Subcutaneous abdominal adipose tissue (tissue), 5 donors: ENCODE data around the gene ODC1.
"Not testable (repeated sequence)": the region's sequence is repeated elsewhere in the genome, so short reads cannot be mapped to it uniquely, and the experiment has no call there.

Source experiments
- H3K27ac ChIP-seq: one replicate; pipeline ENCODE4 v1.7.0; 2013; ENCODE audit warnings: low read depth, mild to moderate bottlenecking, inconsistent platforms, low read length, moderate library complexity
- H3K27me3 ChIP-seq, 5 donors: one replicate each; pipeline ENCODE4 v1.7.0; 2013; ENCODE audit warnings: low read length in 5 of 5, inconsistent platforms in 1 of 5; ENCODE audit not compliant: control insufficient read depth in 5 of 5, insufficient read depth in 4 of 5
- H3K36me3 ChIP-seq, 5 donors: one replicate each; pipeline ENCODE4 v1.7.0; 2013; ENCODE audit warnings: low read length in 5 of 5; ENCODE audit not compliant: control insufficient read depth in 5 of 5, insufficient read depth in 5 of 5
- H3K4me1 ChIP-seq, 5 donors: one replicate each; pipeline ENCODE4 v1.7.0; 2013; ENCODE audit warnings: low read length in 5 of 5, mild to moderate bottlenecking in 3 of 5, moderate library complexity in 1 of 5; ENCODE audit not compliant: control insufficient read depth in 5 of 5, insufficient read depth in 5 of 5
- H3K4me3 ChIP-seq, 5 donors: one replicate each; pipeline ENCODE4 v1.7.0; 2013; ENCODE audit warnings: low read length in 5 of 5, low read depth in 1 of 5
- H3K9ac ChIP-seq, 5 donors: one replicate each; pipeline ENCODE4 v1.7.0; 2013; ENCODE audit warnings: low read length in 5 of 5, mild to moderate bottlenecking in 4 of 5, moderate library complexity in 3 of 5
- H3K9me3 ChIP-seq, 5 donors: one replicate each; pipeline ENCODE4 v1.7.0; 2013; ENCODE audit warnings: low read length in 5 of 5; ENCODE audit not compliant: control insufficient read depth in 5 of 5
- donor health status: healthy.
- donor health status: healthy.
- donor health status: healthy.
- donor health status: healthy.
- donor health status: healthy.

The ODC1 gene

GRCh38 chr2:10469955-10470608 lies 22.0 kb upstream of the ODC1 start:
- H3K9ac ChIP-seq: no peak overlapping the region

GRCh38 chr2:10469301-10469700 lies 21.2 kb upstream of the ODC1 start:
- Histone ChIP-seq H3K36me3 (no peaks in the 10 kb centered on the region), H3K27ac (no peak overlapping the region), H3K27me3 (peaks cover 0 to 2% (median 0%) of the 10 kb centered on the region in 5 donors), H3K4me1 (no peaks in the 10 kb centered on the region), H3K9ac (no peak overlapping the region), H3K9me3 (no peaks in the 10 kb centered on the region), H3K4me3 (no peak overlapping the region)

More at GRCh38 chr2:10469955-10470608, 22.0 kb upstream of the ODC1 start:
- peaks cover 0 to 2% (median 0%) of the 10 kb centered on the region in 5 donors for H3K27me3 ChIP-seq
- no peaks in the 10 kb centered on the region for H3K4me1 ChIP-seq
- no peak overlapping the region for H3K27ac ChIP-seq
- H3K4me3 ChIP-seq: no peak overlapping the region
- H3K36me3 ChIP-seq: no peaks in the 10 kb centered on the region
- no peaks in the 10 kb centered on the region for H3K9me3 ChIP-seq

GRCh38 chr2:10467401-10467800 lies 19.3 kb upstream of the ODC1 start:
- no peaks in the 10 kb centered on the region for H3K4me1 ChIP-seq
- H3K9me3 ChIP-seq: no peaks in the 10 kb centered on the region
- H3K9ac ChIP-seq: no peak overlapping the region
- H3K27ac ChIP-seq: no peak overlapping the region
- no peak overlapping the region for H3K4me3 ChIP-seq
- peaks cover 0 to 4% (median 2%) of the 10 kb centered on the region in 5 donors for H3K27me3 ChIP-seq
- H3K36me3 ChIP-seq: no peaks in the 10 kb centered on the region

GRCh38 chr2:10466801-10467200 lies 18.7 kb upstream of the ODC1 start:
- Histone ChIP-seq H3K27ac (no peak overlapping the region), H3K4me1 (no peaks in the 10 kb centered on the region), H3K9ac (no peak overlapping the region), H3K9me3 (no peaks in the 10 kb centered on the region), H3K36me3 (no peaks in the 10 kb centered on the region), H3K4me3 (no peak overlapping the region), H3K27me3 (peaks cover 0 to 4% (median 2%) of the 10 kb centered on the region in 5 donors)

GRCh38 chr2:10465910-10466309 lies 17.8 kb upstream of the ODC1 start:
- Histone ChIP-seq H3K9me3 (no peaks in the 10 kb centered on the region), H3K4me3 (no peak overlapping the region), H3K36me3 (no peaks in the 10 kb centered on the region), H3K9ac (no peak overlapping the region), H3K27me3 (peaks cover 0 to 4% (median 2%) of the 10 kb centered on the region in 5 donors), H3K4me1 (no peaks in the 10 kb centered on the region), H3K27ac (no peak overlapping the region)

GRCh38 chr2:10462178-10463083 lies 14.3 kb upstream of the ODC1 start:
- H3K27ac ChIP-seq: no peak overlapping the region

GRCh38 chr2:10460366-10460796 lies 12.3 kb upstream of the ODC1 start:
- Histone ChIP-seq H3K36me3 (no peaks in the 10 kb centered on the region), H3K9ac (no peak overlapping the region), H3K27ac (no peak overlapping the region), H3K27me3 (peaks cover 0 to 4% (median 0%) of the 10 kb centered on the region in 5 donors), H3K4me3 (no peak overlapping the region), H3K9me3 (no peaks in the 10 kb centered on the region), H3K4me1 (peaks cover 0 to 8% (median 7%) of the 10 kb centered on the region in 5 donors)

More at GRCh38 chr2:10462178-10463083, 14.3 kb upstream of the ODC1 start:
- Histone ChIP-seq H3K27me3 (peaks cover 0 to 4% (median 0%) of the 10 kb centered on the region in 5 donors), H3K4me1 (peaks cover 0 to 8% (median 6%) of the 10 kb centered on the region in 5 donors), H3K9ac (no peak overlapping the region), H3K9me3 (no peaks in the 10 kb centered on the region), H3K4me3 (no peak overlapping the region), H3K36me3 (no peaks in the 10 kb centered on the region)

- Histone ChIP-seq H3K4me1 (peaks cover 0 to 15% (median 11%) of the 10 kb centered on the region in 5 donors), H3K9ac (no peak overlapping the region), H3K4me3 (no peak overlapping the region), H3K36me3 (no peaks in the 10 kb centered on the region), H3K27me3 (peaks cover 0 to 4% (median 0%) of the 10 kb centered on the region in 5 donors), H3K27ac (no peak overlapping the region), H3K9me3 (no peaks in the 10 kb centered on the region)
Observed at GRCh38 chr2:10457846-10458598, 9.9 kb upstream of the ODC1 start.

GRCh38 chr2:10457195-10457594 lies 9.1 kb upstream of the ODC1 start:
- H3K9ac ChIP-seq, H3K27ac ChIP-seq, H3K4me3 ChIP-seq: not testable (repeated sequence)

More at GRCh38 chr2:10457195-10457594, 9.1 kb upstream of the ODC1 start:
- H3K9me3 ChIP-seq, H3K27me3 ChIP-seq, H3K36me3 ChIP-seq: not testable (repeated sequence)
- peaks cover 0 to 16% (median 11%) of the 10 kb centered on the region in 5 donors for H3K4me1 ChIP-seq
